Activated T-helper 17 cell treated with anti-CD3 and anti-CD28 coated beads, Interleukin-2, amount 50 U/mL, for 72 hours (primary cell): ENCODE data around the gene CGB3. TPM values are rescaled to one million over a fixed set of nuclear protein-coding genes. Genes with fewer than 3 reads are reported as not detected.

Source experiments
- ATAC-seq: fragments of 150-1000 bp; cut with Tn5 transposase; replicated peaks from 2 replicates; pipeline ENCODE4 v1.10.0; 2021; ENCODE audit warnings: mild to moderate bottlenecking, moderate library complexity
- H3K27ac Mint-ChIP-seq: one replicate; pipeline ENCODE4 v1.8.0; 2022; ENCODE audit warnings: mixed read lengths
- H3K27me3 Mint-ChIP-seq: one replicate; pipeline ENCODE4 v1.8.0; 2022; ENCODE audit warnings: mixed read lengths
- H3K36me3 Mint-ChIP-seq: one replicate; pipeline ENCODE4 v1.8.0; 2022; ENCODE audit warnings: low read depth, mild to moderate bottlenecking, mixed read lengths
- H3K4me1 Mint-ChIP-seq: one replicate; pipeline ENCODE4 v1.8.0; 2022; ENCODE audit warnings: mixed read lengths
- H3K4me3 Mint-ChIP-seq: one replicate; pipeline ENCODE4 v1.8.0; 2022; ENCODE audit warnings: mild to moderate bottlenecking, mixed read lengths
- H3K9me3 Mint-ChIP-seq: one replicate; pipeline ENCODE4 v1.8.0; 2022; ENCODE audit warnings: mixed read lengths
- total RNA-seq, 2 donors: library from RNA; stranded (reverse); gene quantifications; one replicate each; pipeline ENCODE4 v1.2.3, GENCODE V29; 2022

The CGB3 gene
- total RNA-seq, 2 donors from 2014 or later = not detected

GRCh38 chr19:49014123-49014869 is 9.8 kb downstream of the CGB3 start:
- no peak for ATAC-seq
- Mint-ChIP-seq H3K9me3 (no peaks in the 10 kb centered on the region), H3K4me1 (peaks cover 5% of the 10 kb centered on the region), H3K27ac (no peak overlapping the region), H3K27me3 (peaks cover 3% of the 10 kb centered on the region), H3K36me3 (peaks cover 50% of the 10 kb centered on the region), H3K4me3 (no peak overlapping the region)

DNA sequence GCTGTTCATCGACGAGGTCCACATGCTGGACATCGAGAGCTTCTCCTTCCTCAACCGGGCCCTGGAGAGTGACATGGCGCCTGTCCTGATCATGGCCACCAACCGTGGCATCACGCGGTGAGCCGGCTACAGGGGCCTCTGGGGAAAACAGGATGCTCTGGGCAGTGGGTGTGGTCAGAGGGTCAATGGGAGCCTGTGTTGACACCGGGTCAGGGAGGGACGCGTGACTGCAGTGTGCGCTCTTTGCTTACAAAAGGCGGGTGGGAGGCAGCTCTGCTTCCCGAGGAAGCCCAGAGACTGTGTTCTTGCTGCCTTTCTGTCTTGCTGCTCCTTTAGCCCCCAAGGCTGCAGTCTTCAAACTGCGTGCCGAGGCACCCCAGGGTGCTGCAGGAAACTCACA is 12.9 kb downstream of the CGB3 start:
- Mint-ChIP-seq H3K36me3 (peaks cover 76% of the 10 kb centered on the region), H3K4me1 (no peaks in the 10 kb centered on the region), H3K9me3 (no peaks in the 10 kb centered on the region), H3K4me3 (no peak overlapping the region), H3K27ac (no peak overlapping the region), H3K27me3 (no peaks in the 10 kb centered on the region)
- ATAC-seq = no peak

- Mint-ChIP-seq H3K27ac (no peak overlapping the region), H3K36me3 (peaks cover 83% of the 10 kb centered on the region), H3K4me3 (no peak overlapping the region), H3K27me3 (no peaks in the 10 kb centered on the region), H3K4me1 (no peaks in the 10 kb centered on the region), H3K9me3 (no peaks in the 10 kb centered on the region)
- no peak for ATAC-seq
Measured at GRCh38 chr19:49010453-49010852, 13.7 kb downstream of the CGB3 start.

- no peak overlapping the region for H3K4me3 Mint-ChIP-seq
- ATAC-seq = no peak
- peaks cover 86% of the 10 kb centered on the region for H3K36me3 Mint-ChIP-seq
- no peak overlapping the region for H3K27ac Mint-ChIP-seq
- no peaks in the 10 kb centered on the region for H3K27me3 Mint-ChIP-seq
- no peaks in the 10 kb centered on the region for H3K4me1 Mint-ChIP-seq
- H3K9me3 Mint-ChIP-seq = no peaks in the 10 kb centered on the region
Measured at GRCh38 chr19:49009828-49010227, 14.3 kb downstream of the CGB3 start.

GRCh38 chr19:49006905-49007304 is 17.2 kb downstream of the CGB3 start:
- ATAC-seq = no peak
- H3K27ac Mint-ChIP-seq = no peak overlapping the region
- no peaks in the 10 kb centered on the region for H3K4me1 Mint-ChIP-seq

GRCh38 chr19:49004964-49005614 is 19.0 kb downstream of the CGB3 start:
- Mint-ChIP-seq H3K4me3 (no peak overlapping the region), H3K27ac (no peak overlapping the region), H3K27me3 (no peaks in the 10 kb centered on the region), H3K9me3 (no peaks in the 10 kb centered on the region), H3K36me3 (peaks cover 83% of the 10 kb centered on the region), H3K4me1 (no peaks in the 10 kb centered on the region)
- ATAC-seq = no peak

More at GRCh38 chr19:49006905-49007304, 17.2 kb downstream of the CGB3 start:
- no peaks in the 10 kb centered on the region for H3K9me3 Mint-ChIP-seq
- H3K4me3 Mint-ChIP-seq = no peak overlapping the region
- H3K36me3 Mint-ChIP-seq = peaks cover 90% of the 10 kb centered on the region
- H3K27me3 Mint-ChIP-seq = no peaks in the 10 kb centered on the region

GRCh38 chr19:49004133-49004532 is 20.0 kb downstream of the CGB3 start:
- H3K4me3 Mint-ChIP-seq = no peak overlapping the region

DNA sequence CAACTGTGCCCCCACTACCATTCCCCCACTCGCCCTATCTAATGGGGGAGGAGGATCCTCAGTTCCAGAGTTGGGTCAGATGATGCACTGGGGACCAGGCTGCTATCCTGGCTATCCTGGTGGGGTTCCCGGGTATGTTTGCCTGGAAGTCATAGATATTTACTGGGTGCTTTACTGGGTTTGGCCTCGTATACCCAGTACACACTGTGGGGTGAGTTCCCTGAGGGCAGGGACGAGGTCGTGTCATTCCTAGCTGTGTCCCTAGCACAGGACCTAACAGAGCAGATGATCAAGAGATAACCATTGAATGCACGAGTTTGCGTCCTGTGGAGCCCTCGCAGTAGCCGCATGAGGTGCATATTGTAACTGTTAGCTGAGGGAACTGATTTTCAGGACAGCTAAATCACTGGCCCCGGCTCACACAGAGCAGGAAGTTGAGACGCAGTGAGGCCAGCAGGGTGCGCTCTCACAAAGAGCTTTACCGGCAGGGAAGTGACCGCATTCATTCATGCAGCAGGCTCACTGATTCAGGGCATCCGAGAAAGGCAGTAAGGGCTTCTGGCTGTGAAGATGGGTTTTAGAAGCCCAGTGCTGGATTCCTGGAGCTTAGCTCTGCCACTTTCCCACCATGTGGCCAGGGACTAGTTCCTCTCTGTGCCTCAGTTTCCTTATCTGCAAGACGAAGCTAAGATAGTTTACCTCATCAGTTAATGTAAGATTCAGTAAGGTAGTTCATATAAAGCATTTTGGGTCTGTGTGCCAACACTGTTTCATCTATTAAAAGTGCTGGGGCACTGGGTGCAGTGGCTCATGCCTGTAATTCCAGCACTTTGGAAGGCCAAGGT is 24.4 kb downstream of the CGB3 start:
- peaks cover 12% of the 10 kb centered on the region for H3K4me1 Mint-ChIP-seq
- H3K9me3 Mint-ChIP-seq = no peaks in the 10 kb centered on the region
- no peak overlapping the region for H3K27ac Mint-ChIP-seq
- H3K4me3 Mint-ChIP-seq = no peak overlapping the region
- H3K36me3 Mint-ChIP-seq = peaks cover 54% of the 10 kb centered on the region
- no peaks in the 10 kb centered on the region for H3K27me3 Mint-ChIP-seq
- ATAC-seq = peak; percentile 95

More at GRCh38 chr19:49004133-49004532, 20.0 kb downstream of the CGB3 start:
- H3K27me3 Mint-ChIP-seq = no peaks in the 10 kb centered on the region
- no peaks in the 10 kb centered on the region for H3K4me1 Mint-ChIP-seq
- H3K27ac Mint-ChIP-seq = no peak overlapping the region
- ATAC-seq = no peak
- H3K9me3 Mint-ChIP-seq = no peaks in the 10 kb centered on the region
- peaks cover 83% of the 10 kb centered on the region for H3K36me3 Mint-ChIP-seq

DNA sequence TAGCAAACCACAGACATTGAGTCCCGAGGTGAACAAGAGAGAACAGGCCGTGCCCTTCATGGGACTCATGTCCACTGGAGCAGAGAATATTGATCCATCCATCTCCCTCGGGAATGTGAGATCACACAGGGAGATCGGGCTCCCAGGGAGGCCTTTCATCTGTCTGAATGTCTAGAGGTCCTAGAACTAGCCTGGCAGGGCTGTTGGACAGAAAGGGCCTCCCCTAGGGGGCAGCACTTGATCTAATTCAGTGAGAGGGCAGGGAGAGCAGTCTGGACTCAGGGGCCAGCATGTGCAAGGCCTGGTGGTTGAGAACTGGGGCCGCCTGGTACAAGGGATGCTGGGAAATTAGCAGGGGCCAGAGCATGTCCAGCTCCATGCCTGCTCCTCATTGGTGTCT is 26.2 kb downstream of the CGB3 start:
- Mint-ChIP-seq H3K4me1 (peaks cover 21% of the 10 kb centered on the region), H3K9me3 (no peaks in the 10 kb centered on the region), H3K27ac (peak overlapping the region; percentile 63), H3K36me3 (peaks cover 51% of the 10 kb centered on the region), H3K27me3 (no peaks in the 10 kb centered on the region), H3K4me3 (no peak overlapping the region)
- ATAC-seq = no peak

DNA sequence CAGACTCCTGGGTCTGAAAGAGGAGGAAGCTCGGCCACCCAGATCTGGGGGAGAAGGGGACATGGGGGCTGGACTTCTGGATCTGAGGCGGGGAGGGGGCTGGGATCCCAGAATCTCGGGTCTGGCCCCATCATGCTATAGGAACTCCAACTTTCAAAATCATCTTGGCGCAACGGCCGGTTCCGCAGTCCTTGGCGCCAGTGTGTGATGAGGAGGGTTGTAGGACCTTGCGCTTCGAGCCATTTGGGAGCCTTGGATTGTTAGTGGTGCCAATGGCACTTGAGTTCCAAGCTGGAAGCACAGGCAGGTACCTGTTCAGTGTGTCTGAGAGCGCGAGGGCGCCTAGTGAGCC is 30.1 kb downstream of the CGB3 start:
- Mint-ChIP-seq H3K27ac (peak overlapping the region; percentile 92), H3K4me3 (peak overlapping the region; percentile 86), H3K9me3 (no peaks in the 10 kb centered on the region), H3K4me1 (peaks cover 34% of the 10 kb centered on the region), H3K36me3 (peaks cover 54% of the 10 kb centered on the region), H3K27me3 (no peaks in the 10 kb centered on the region)
- no peak for ATAC-seq

- ATAC-seq = peak; percentile 95
- H3K4me1 Mint-ChIP-seq = peaks cover 34% of the 10 kb centered on the region
- H3K27me3 Mint-ChIP-seq = no peaks in the 10 kb centered on the region
- H3K27ac Mint-ChIP-seq = peak within 1 kb of the TSS; percentile 92
- H3K9me3 Mint-ChIP-seq = no peaks in the 10 kb centered on the region
- H3K36me3 Mint-ChIP-seq = peaks cover 58% of the 10 kb centered on the region
- peak within 1 kb of the TSS; percentile 86 for H3K4me3 Mint-ChIP-seq
Measured at GRCh38 chr19:48993175-48994034, 30.7 kb downstream of the CGB3 start, which contains the start of the genes GYS1 and RUVBL2. TSS of gene GYS1 (minus strand) at chr19:48993309. CDS start at chr19:48993112, 197 bp downstream. TSS of gene RUVBL2 (plus strand) at chr19:48993887. CDS start at chr19:48993912, 25 bp downstream.

DNA sequence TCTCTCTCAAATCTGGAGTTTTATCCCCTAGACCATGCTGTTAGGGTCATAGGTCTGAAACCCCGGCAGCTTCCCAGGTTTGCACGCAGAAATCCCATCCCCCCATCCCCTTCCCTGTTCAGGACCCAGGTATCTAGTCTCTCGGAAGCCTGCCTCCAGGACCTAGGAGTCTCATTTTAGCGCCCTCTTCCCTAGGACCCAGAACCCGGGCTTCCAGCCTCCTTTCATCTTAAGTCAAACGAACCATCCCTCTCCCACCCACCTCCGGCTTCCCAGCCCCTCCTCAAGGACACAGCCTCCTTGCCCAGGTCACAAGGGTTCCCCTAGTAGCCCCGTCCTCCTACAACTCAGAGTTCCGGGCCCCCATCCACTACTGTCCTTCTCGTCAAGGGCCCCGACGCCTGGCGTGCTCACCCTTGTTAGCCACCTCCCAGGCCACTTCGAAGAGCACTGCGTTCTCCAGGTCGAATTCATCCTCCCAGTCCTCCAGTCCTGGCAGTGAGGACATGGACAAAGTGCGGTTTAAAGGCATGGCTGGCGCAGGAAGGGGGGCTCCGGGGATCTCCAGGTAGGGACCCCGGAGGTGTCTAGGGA is 31.5 kb downstream of the CGB3 start:
- Mint-ChIP-seq H3K27me3 (no peaks in the 10 kb centered on the region), H3K36me3 (peaks cover 66% of the 10 kb centered on the region), H3K9me3 (no peaks in the 10 kb centered on the region), H3K27ac (peak overlapping the region; percentile 92), H3K4me3 (peak overlapping the region; percentile 86), H3K4me1 (peaks cover 35% of the 10 kb centered on the region)
- no peak for ATAC-seq

DNA sequence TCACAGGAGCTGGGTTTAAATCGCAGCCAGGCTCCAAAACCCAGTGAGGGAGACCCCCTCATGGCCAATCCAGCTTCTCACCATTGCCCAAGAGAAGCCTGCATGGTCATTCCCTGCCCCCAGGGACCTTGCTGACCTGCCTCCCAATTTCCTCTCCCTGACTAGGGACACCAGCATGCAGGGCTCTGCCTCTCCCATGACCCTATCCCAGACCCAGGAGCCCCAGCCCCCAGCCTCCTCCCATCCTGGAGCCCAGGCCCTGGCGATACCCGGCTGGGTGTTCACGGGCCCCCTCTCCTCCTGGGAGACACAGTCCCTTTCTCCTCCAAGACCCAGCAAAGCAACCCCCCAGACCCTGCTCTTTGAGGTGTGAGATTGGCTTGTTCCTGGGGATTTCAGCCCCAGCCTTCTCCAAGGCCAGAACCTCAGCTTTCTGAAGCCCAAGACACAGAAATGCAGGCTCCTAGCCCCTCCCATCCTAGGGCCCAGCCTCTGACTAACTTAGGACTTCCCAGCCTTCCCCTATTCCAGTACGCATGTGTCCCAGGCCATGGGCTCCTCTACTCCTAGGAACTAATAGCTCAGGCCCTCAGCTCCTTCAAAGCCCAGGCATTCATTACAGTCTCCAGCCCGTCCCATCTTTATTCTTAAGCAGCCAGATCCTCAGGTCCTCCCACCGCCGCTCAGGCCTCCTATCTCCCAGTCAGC is 32.1 kb downstream of the CGB3 start:
- Mint-ChIP-seq H3K27ac (peak overlapping the region; percentile 92), H3K27me3 (no peaks in the 10 kb centered on the region), H3K36me3 (peaks cover 72% of the 10 kb centered on the region), H3K4me3 (peak overlapping the region; percentile 86), H3K9me3 (no peaks in the 10 kb centered on the region), H3K4me1 (peaks cover 38% of the 10 kb centered on the region)
- no peak for ATAC-seq
